H9 (cell line): Measurements from ENCODE around the gene CHCHD6. TPM values are rescaled to one million over a fixed set of nuclear protein-coding genes. Genes with fewer than 3 reads are reported as not detected.

Experiments used
- DNase-seq: peaks from one replicate; pipeline ENCODE4 v3.0.0-alpha.2; 2017
- H2AFZ ChIP-seq: one replicate; pipeline ENCODE4 v1.6.1; 2013; ENCODE audit warnings: mild to moderate bottlenecking, low read length, control low read depth, moderate library complexity
- H2AK5ac ChIP-seq: 2 replicates; pipeline ENCODE4 v1.6.1; 2013; ENCODE audit warnings: low read length, control low read depth, mixed read lengths; ENCODE audit not compliant: insufficient read length
- H2BK120ac ChIP-seq: one replicate; pipeline ENCODE4 v1.6.1; 2013; ENCODE audit warnings: low read depth, mild to moderate bottlenecking, low read length, control low read depth, inconsistent platforms; ENCODE audit not compliant: poor library complexity, severe bottlenecking
- H2BK12ac ChIP-seq: 2 replicates; pipeline ENCODE4 v1.6.1; 2013; ENCODE audit warnings: low read length, control low read depth, mixed read lengths, low read depth; ENCODE audit not compliant: insufficient read length
- H2BK15ac ChIP-seq: 2 replicates; pipeline ENCODE4 v1.6.1; 2013; ENCODE audit warnings: low read depth, low read length, control low read depth
- H2BK20ac ChIP-seq: one replicate; pipeline ENCODE4 v1.6.1; 2013; ENCODE audit warnings: low read depth, mild to moderate bottlenecking, low read length, control low read depth, inconsistent platforms; ENCODE audit not compliant: poor library complexity, severe bottlenecking
- H2BK5ac ChIP-seq: 2 replicates; pipeline ENCODE4 v1.6.1; 2013; ENCODE audit warnings: low read length, control low read depth, mixed read lengths; ENCODE audit not compliant: insufficient read length
- H3K14ac ChIP-seq: 2 replicates; pipeline ENCODE4 v1.6.1; 2013; ENCODE audit warnings: low read length, control low read depth; ENCODE audit not compliant: insufficient read depth
- H3K18ac ChIP-seq: 2 replicates; pipeline ENCODE4 v1.6.1; 2013; ENCODE audit warnings: low read depth, mild to moderate bottlenecking, mixed read lengths, low read length, control low read depth; ENCODE audit not compliant: insufficient read length
- H3K23ac ChIP-seq: 2 replicates; pipeline ENCODE4 v1.6.1; 2013; ENCODE audit warnings: low read length, control low read depth, mixed read lengths, low read depth; ENCODE audit not compliant: insufficient read length
- H3K23me2 ChIP-seq: 2 replicates; pipeline ENCODE4 v1.6.1; 2013; ENCODE audit warnings: low read depth, mild to moderate bottlenecking, mixed read lengths, low read length, control low read depth; ENCODE audit not compliant: insufficient read length, poor library complexity, severe bottlenecking
- H3K27ac ChIP-seq: 2 replicates; pipeline ENCODE4 v1.5.1; 2013; ENCODE audit warnings: low read length, control low read depth, mixed read lengths, low read depth; ENCODE audit not compliant: insufficient read length
- H3K27me3 ChIP-seq: 2 replicates; pipeline ENCODE4 v1.6.1; 2013; ENCODE audit warnings: low read length, control low read depth, inconsistent platforms; ENCODE audit not compliant: insufficient read depth
- H3K4ac ChIP-seq: 2 replicates; pipeline ENCODE4 v1.6.1; 2013; ENCODE audit warnings: low read depth, mild to moderate bottlenecking, control low read depth, inconsistent platforms, low read length, moderate library complexity
- H3K4me1 ChIP-seq: 2 replicates; pipeline ENCODE4 v1.6.1; 2013; ENCODE audit warnings: low read length, control low read depth, inconsistent platforms; ENCODE audit not compliant: insufficient read depth
- H3K4me2 ChIP-seq: 2 replicates; pipeline ENCODE4 v1.6.1; 2013; ENCODE audit warnings: low read length, control low read depth, mixed read lengths; ENCODE audit not compliant: insufficient read length, insufficient read depth
- H3K56ac ChIP-seq: 2 replicates; pipeline ENCODE4 v1.6.1; 2013; ENCODE audit warnings: low read depth, mild to moderate bottlenecking, mixed read lengths, low read length, control low read depth; ENCODE audit not compliant: insufficient read length
- H3K79me1 ChIP-seq: 2 replicates; pipeline ENCODE4 v1.6.1; 2013; ENCODE audit warnings: low read depth, mild to moderate bottlenecking, moderate library complexity, low read length, control low read depth, inconsistent platforms; ENCODE audit not compliant: insufficient read depth, poor library complexity, severe bottlenecking
- H3K79me2 ChIP-seq: 2 replicates; pipeline ENCODE4 v1.6.1; 2013; ENCODE audit warnings: low read length, control low read depth, inconsistent platforms; ENCODE audit not compliant: insufficient read depth
- H3K9ac ChIP-seq: 2 replicates; pipeline ENCODE4 v1.6.1; 2013; ENCODE audit warnings: low read length, control low read depth, mixed read lengths; ENCODE audit not compliant: insufficient read length; ENCODE audit errors: extremely low read depth
- H3K9me3 ChIP-seq: one replicate; pipeline ENCODE4 v1.6.1; 2013; ENCODE audit warnings: low read depth, low read length, inconsistent platforms; ENCODE audit not compliant: control insufficient read depth
- H3T11ph ChIP-seq: one replicate; pipeline ENCODE4 v1.6.1; 2013; ENCODE audit warnings: mild to moderate bottlenecking, low read length, control low read depth, inconsistent platforms
- H4K20me1 ChIP-seq: one replicate; pipeline ENCODE4 v1.6.1; 2013; ENCODE audit not compliant: control insufficient read depth, insufficient read length, insufficient read depth
- H4K5ac ChIP-seq: 2 replicates; pipeline ENCODE4 v1.6.1; 2013; ENCODE audit warnings: low read depth, mild to moderate bottlenecking, mixed read lengths, low read length, control low read depth; ENCODE audit not compliant: insufficient read length
- H4K8ac ChIP-seq: replicated peaks from 2 replicates; pipeline ENCODE4 v1.6.1; 2013; ENCODE audit warnings: low read length, control low read depth, mixed read lengths, low read depth; ENCODE audit not compliant: insufficient read length
- H4K91ac ChIP-seq: 2 replicates; pipeline ENCODE4 v1.6.1; 2013; ENCODE audit warnings: low read depth, mild to moderate bottlenecking, moderate library complexity, mixed read lengths, low read length, control low read depth; ENCODE audit not compliant: insufficient read length
- H3K27ac Mint-ChIP-seq, 3 experiments: 2 replicates in 2 of 3; 3 replicates in 1 of 3; pipeline ENCODE4 v1.8.0; 2020 to 2021; ENCODE audit warnings: mixed read lengths in 3 of 3, mild to moderate bottlenecking in 1 of 3, moderate library complexity in 1 of 3
- H3K27me3 Mint-ChIP-seq: 2 replicates; pipeline ENCODE4 v1.8.0; 2021; ENCODE audit warnings: low read depth, mild to moderate bottlenecking, moderate library complexity, mixed read lengths
- H3K36me3 Mint-ChIP-seq, 3 experiments: 2 replicates in 2 of 3; 3 replicates in 1 of 3; pipeline ENCODE4 v1.8.0; 2020 to 2021; ENCODE audit warnings: low read depth in 3 of 3, mixed read lengths in 3 of 3; ENCODE audit not compliant: insufficient read depth in 1 of 3
- H3K4me1 Mint-ChIP-seq, 2 experiments: 2 replicates each; pipeline ENCODE4 v1.8.0; 2020; ENCODE audit warnings: mixed read lengths in 2 of 2
- H3K4me3 Mint-ChIP-seq, 2 experiments: 2 replicates in 1 of 2; 3 replicates in 1 of 2; pipeline ENCODE4 v1.8.0; 2020 to 2021; ENCODE audit warnings: mild to moderate bottlenecking in 2 of 2, mixed read lengths in 2 of 2, moderate library complexity in 1 of 2
- H3K9me3 Mint-ChIP-seq, 2 experiments: 2 replicates in 1 of 2; 3 replicates in 1 of 2; pipeline ENCODE4 v1.8.0; 2020; ENCODE audit warnings: mild to moderate bottlenecking in 2 of 2, mixed read lengths in 2 of 2, moderate library complexity in 1 of 2
- WGBS: extraction: QIAGEN DNeasy Blood & Tissue Kit; methylation state at CpG from one replicate; pipeline ENCODE4 v1.1.7; 2013; ENCODE audit warnings: missing lambda C conversion rate, low lambda C conversion rate, mixed read lengths; ENCODE audit not compliant: insufficient read length; ENCODE audit errors: extremely low coverage; 5-methylcytosine and 5-hydroxymethylcytosine counted together
- total RNA-seq: library from RNA; stranded (reverse); gene quantifications from 2 replicates; pipeline ENCODE4 v1.2.1, GENCODE V29; 2021
- TF ChIP-seq, protein P1 (sequence below): fragments of 200-600 bp; sonication (generic); conservative IDR thresholded peaks from 3 replicates; pipeline ENCODE4 v1.8.0; 2021; ENCODE audit warnings: antibody characterized with exemption, mild to moderate bottlenecking

CHCHD6 gene
- total RNA-seq, 1 experiment from 2014 or later = 34.2 TPM

GRCh38 chr3:126731044-126731443 is 27.0 kb downstream of the CHCHD6 start:
- H3K9me3 ChIP-seq = no peaks in the 10 kb centered on the region
- no peak overlapping the region for H3K4ac ChIP-seq
- H2BK12ac ChIP-seq = no peak overlapping the region
- no peak overlapping the region for H2AFZ ChIP-seq
- H3K56ac ChIP-seq = no peak overlapping the region
- no peak overlapping the region for H3K23ac ChIP-seq
- no peaks in the 10 kb centered on the region for H3K23me2 ChIP-seq
- no peak overlapping the region for H2AK5ac ChIP-seq
- Mint-ChIP-seq H3K27me3 (no peaks in the 10 kb centered on the region), H3K4me3 (no peak overlapping the region), H3K27ac (no peak overlapping the region; a peak in 1 of 7 replicates), H3K9me3 (no peaks in the 10 kb centered on the region), H3K36me3 (peaks cover 21 to 28% (median 23%) of the 10 kb centered on the region in 3 experiments; a peak in 6 of 7 replicates), H3K4me1 (no peaks in the 10 kb centered on the region)
- no peak overlapping the region for H3K27ac ChIP-seq
- H3K9ac ChIP-seq = no peak overlapping the region
- no peak overlapping the region for H2BK15ac ChIP-seq
- no peak overlapping the region for H4K91ac ChIP-seq
- no peak overlapping the region for H2BK20ac ChIP-seq
- H3K18ac ChIP-seq = no peak overlapping the region
- no peak for DNase-seq
- H3K14ac ChIP-seq = no peak overlapping the region
- H4K20me1 ChIP-seq = no peaks in the 10 kb centered on the region
- H2BK120ac ChIP-seq = no peak overlapping the region
- H2BK5ac ChIP-seq = no peak overlapping the region
- H3T11ph ChIP-seq = no peak overlapping the region
- no peaks in the 10 kb centered on the region for H3K27me3 ChIP-seq
- H3K79me1 ChIP-seq = no peaks in the 10 kb centered on the region
- no peaks in the 10 kb centered on the region; the same call in 1 of the 2 replicates for H3K4me1 ChIP-seq
- H4K5ac ChIP-seq = no peak overlapping the region
- TF ChIP-seq, protein P1, sequence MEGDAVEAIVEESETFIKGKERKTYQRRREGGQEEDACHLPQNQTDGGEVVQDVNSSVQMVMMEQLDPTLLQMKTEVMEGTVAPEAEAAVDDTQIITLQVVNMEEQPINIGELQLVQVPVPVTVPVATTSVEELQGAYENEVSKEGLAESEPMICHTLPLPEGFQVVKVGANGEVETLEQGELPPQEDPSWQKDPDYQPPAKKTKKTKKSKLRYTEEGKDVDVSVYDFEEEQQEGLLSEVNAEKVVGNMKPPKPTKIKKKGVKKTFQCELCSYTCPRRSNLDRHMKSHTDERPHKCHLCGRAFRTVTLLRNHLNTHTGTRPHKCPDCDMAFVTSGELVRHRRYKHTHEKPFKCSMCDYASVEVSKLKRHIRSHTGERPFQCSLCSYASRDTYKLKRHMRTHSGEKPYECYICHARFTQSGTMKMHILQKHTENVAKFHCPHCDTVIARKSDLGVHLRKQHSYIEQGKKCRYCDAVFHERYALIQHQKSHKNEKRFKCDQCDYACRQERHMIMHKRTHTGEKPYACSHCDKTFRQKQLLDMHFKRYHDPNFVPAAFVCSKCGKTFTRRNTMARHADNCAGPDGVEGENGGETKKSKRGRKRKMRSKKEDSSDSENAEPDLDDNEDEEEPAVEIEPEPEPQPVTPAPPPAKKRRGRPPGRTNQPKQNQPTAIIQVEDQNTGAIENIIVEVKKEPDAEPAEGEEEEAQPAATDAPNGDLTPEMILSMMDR = no peak
- H3K79me2 ChIP-seq = no peaks in the 10 kb centered on the region
- WGBS = no CpG with 5 or more reads among the region's 3 CpGs
- no peak overlapping the region for H3K4me2 ChIP-seq
- H4K8ac ChIP-seq = no peak overlapping the region
